H1 (cell line): ENCODE results near the gene NR2C2. TPM values are rescaled to one million over a fixed set of nuclear protein-coding genes. Genes with fewer than 3 reads are reported as not detected.
A peak's percentile ranks its signal among the peaks of the same experiment; 100 is the strongest.

Experiments used
- CTCF ChIA-PET: fragments of 300-600 bp; sonication (Branson Sonifier 250); formaldehyde crosslinking; loops from one replicate; lab custom pipeline; 2021; ENCODE audit not compliant: partially characterized antibody; lab: Charles Lee
- POLR2A ChIA-PET: fragments of 300-600 bp; sonication (Branson Sonifier 250); formaldehyde crosslinking; loops from one replicate; lab custom pipeline; 2021; ENCODE audit warnings: inconsistent platforms; ENCODE audit not compliant: partially characterized antibody; lab: Charles Lee
- DNase-seq, 2 experiments: peaks; one replicate each; pipeline versions ENCODE4 v3.0.0 to v3.0.0-alpha.2; 2010 to 2022; ENCODE audit warnings: low spot score in 2 of 2, low read depth in 1 of 2, mixed read lengths in 1 of 2
- FAIRE-seq: peaks from 2 replicates; lab custom pipeline; 2011; peaks lifted over from hg19 to GRCh38; lab: Jason Lieb, UNC
- H2AFZ ChIP-seq: 2 replicates; pipeline ENCODE4 v1.8.1; 2012; ENCODE audit warnings: low read length, inconsistent platforms
- H2AK5ac ChIP-seq: 2 replicates; pipeline ENCODE4 v1.6.1; 2013; ENCODE audit warnings: low read depth, low read length
- H2BK120ac ChIP-seq: replicated peaks from 2 replicates; pipeline ENCODE3; 2013; ENCODE audit warnings: low read depth, low read length, inconsistent platforms
- H2BK12ac ChIP-seq: 2 replicates; pipeline ENCODE4 v1.6.1; 2013; ENCODE audit warnings: low read depth, low read length
- H2BK15ac ChIP-seq: 2 replicates; pipeline ENCODE4 v1.6.1; 2013; ENCODE audit warnings: low read length
- H2BK20ac ChIP-seq: 2 replicates; pipeline ENCODE4 v1.6.1; 2013; ENCODE audit warnings: low read length
- H2BK5ac ChIP-seq: 2 replicates; pipeline ENCODE4 v1.6.1; 2013; ENCODE audit warnings: low read depth, low read length
- H3K14ac ChIP-seq: 2 replicates; pipeline ENCODE4 v1.6.1; 2013; ENCODE audit warnings: inconsistent platforms; ENCODE audit not compliant: insufficient read length
- H3K18ac ChIP-seq: 2 replicates; pipeline ENCODE4 v1.6.1; 2013; ENCODE audit warnings: low read length; ENCODE audit errors: extremely low read depth
- H3K23ac ChIP-seq: 2 replicates; pipeline ENCODE4 v1.6.1; 2013; ENCODE audit warnings: inconsistent platforms; ENCODE audit not compliant: insufficient read length
- H3K23me2 ChIP-seq: 2 replicates; pipeline ENCODE4 v1.6.1; 2013; ENCODE audit warnings: low read depth, low read length
- H3K27ac ChIP-seq: 2 replicates; pipeline ENCODE4 v1.6.1; 2011; ENCODE audit warnings: low read depth, low read length, inconsistent platforms
- H3K27me3 ChIP-seq, 4 experiments: replicated peaks in 1 of 4; 1 replicate in 1 of 4; 2 replicates in 3 of 4; pipeline versions ENCODE4 v1.6.1 to v1.8.1; 2011 to 2013; ENCODE audit warnings: low read length in 3 of 4, mild to moderate bottlenecking in 3 of 4, inconsistent platforms in 2 of 4, mixed read lengths in 2 of 4, moderate library complexity in 1 of 4; ENCODE audit not compliant: control insufficient read depth in 3 of 4, insufficient read depth in 3 of 4; ENCODE audit errors: extremely low read depth in 1 of 4
- H3K36me3 ChIP-seq, 4 experiments: 2 replicates each; pipeline versions ENCODE4 v1.6.1 to v1.8.1; 2011 to 2013; ENCODE audit warnings: mild to moderate bottlenecking in 4 of 4, low read length in 3 of 4, moderate library complexity in 2 of 4, control low read depth in 1 of 4, inconsistent platforms in 1 of 4; ENCODE audit not compliant: insufficient read depth in 4 of 4, control insufficient read depth in 2 of 4
- H3K4ac ChIP-seq: replicated peaks from 2 replicates; pipeline ENCODE3; 2013; ENCODE audit warnings: low read length, low read depth, mixed read lengths, inconsistent platforms; ENCODE audit not compliant: insufficient read length
- H3K4me1 ChIP-seq, 4 experiments: replicated peaks in 1 of 4; 1 replicate in 1 of 4; 2 replicates in 3 of 4; pipeline versions ENCODE4 v1.6.1 to v1.8.1; 2011 to 2013; ENCODE audit warnings: low read length in 3 of 4, inconsistent platforms in 2 of 4, mixed read lengths in 1 of 4; ENCODE audit not compliant: insufficient read depth in 4 of 4, control insufficient read depth in 3 of 4
- H3K4me2 ChIP-seq, 2 experiments: 2 replicates each; pipeline versions ENCODE4 v1.6.1 to v1.8.1; 2011 to 2013; ENCODE audit warnings: low read depth in 2 of 2, low read length in 2 of 2, control low read depth in 1 of 2, inconsistent platforms in 1 of 2, mild to moderate bottlenecking in 1 of 2; ENCODE audit not compliant: insufficient read depth in 1 of 2
- H3K4me3 ChIP-seq, 4 experiments: fragments of 200-600, 300-600 bp in 1 of 4; sonication (generic), shearing (Covaris generic), sonication (Bioruptor Twin) in 1 of 4; 2 replicates each; pipeline versions ENCODE4 v1.5.1 to v1.8.1; 2011 to 2016; ENCODE audit warnings: low read length in 4 of 4, low read depth in 3 of 4, control low read depth in 2 of 4, inconsistent platforms in 2 of 4, mild to moderate bottlenecking in 2 of 4, mixed read lengths in 1 of 4, moderate library complexity in 1 of 4; ENCODE audit not compliant: insufficient read depth in 2 of 4; ENCODE audit errors: extremely low read depth in 1 of 4
- H3K56ac ChIP-seq: replicated peaks from 2 replicates; pipeline ENCODE3; 2013; ENCODE audit warnings: low read depth, mild to moderate bottlenecking, mixed read lengths, low read length, inconsistent platforms; ENCODE audit not compliant: insufficient read length
- H3K79me1 ChIP-seq: 2 replicates; pipeline ENCODE4 v1.6.1; 2013; ENCODE audit warnings: low read depth, low read length, control low read depth
- H3K79me2 ChIP-seq, 2 experiments: 2 replicates each; pipeline versions ENCODE4 v1.6.1 to v1.8.1; 2012 to 2013; ENCODE audit warnings: low read length in 2 of 2, mild to moderate bottlenecking in 2 of 2, inconsistent platforms in 1 of 2; ENCODE audit not compliant: insufficient read depth in 2 of 2, control insufficient read depth in 1 of 2
- H3K9ac ChIP-seq, 4 experiments: replicated peaks in 1 of 4; 1 replicate in 1 of 4; 2 replicates in 3 of 4; pipeline versions ENCODE4 v1.6.1 to v1.8.1; 2011 to 2013; ENCODE audit warnings: low read depth in 3 of 4, low read length in 3 of 4, control low read depth in 2 of 4, mild to moderate bottlenecking in 2 of 4, moderate library complexity in 2 of 4, inconsistent platforms in 1 of 4; ENCODE audit errors: extremely low read depth in 1 of 4
- H3K9me3 ChIP-seq, 2 experiments: 2 replicates each; pipeline versions ENCODE4 v1.6.1 to v1.8.1; 2012 to 2013; ENCODE audit warnings: mild to moderate bottlenecking in 2 of 2, moderate library complexity in 2 of 2, control low read depth in 1 of 2, inconsistent platforms in 1 of 2, low read depth in 1 of 2, low read length in 1 of 2, mixed read lengths in 1 of 2; ENCODE audit not compliant: insufficient read depth in 2 of 2
- H4K20me1 ChIP-seq, 2 experiments: replicated peaks in 1 of 2; 2 replicates each; pipeline versions ENCODE3 to v1.8.1; 2011 to 2013; ENCODE audit warnings: inconsistent platforms in 2 of 2, low read length in 2 of 2, mild to moderate bottlenecking in 1 of 2; ENCODE audit not compliant: insufficient read depth in 2 of 2, control insufficient read depth in 1 of 2
- H4K5ac ChIP-seq: 2 replicates; pipeline ENCODE4 v1.6.1; 2013; ENCODE audit warnings: low read length, low read depth, mixed read lengths, inconsistent platforms; ENCODE audit not compliant: insufficient read length
- H4K8ac ChIP-seq: 2 replicates; pipeline ENCODE4 v1.8.0; 2013; ENCODE audit warnings: mild to moderate bottlenecking, moderate library complexity, low read length, inconsistent platforms; ENCODE audit not compliant: insufficient read depth; ENCODE audit errors: extremely low read depth
- H4K91ac ChIP-seq: replicated peaks from 2 replicates; pipeline ENCODE3; 2013; ENCODE audit warnings: low read length, mixed read lengths, inconsistent platforms; ENCODE audit not compliant: insufficient read length
- CTBP2 ChIP-seq: IDR thresholded peaks from 2 replicates; pipeline ENCODE4 v1.7.0; 2011; ENCODE audit warnings: borderline replicate concordance, mild to moderate bottlenecking, moderate library complexity, mixed read lengths, low read length; ENCODE audit not compliant: insufficient read depth, insufficient read length
- POLR2A ChIP-seq, 2 experiments: IDR thresholded peaks; 1 replicate in 1 of 2; 2 replicates in 1 of 2; pipeline ENCODE4 v1.6.1; 2011; ENCODE audit warnings: low read depth in 2 of 2, low read length in 2 of 2, mild to moderate bottlenecking in 2 of 2; ENCODE audit errors: control extremely low read depth in 1 of 2
- WGBS, 2 experiments: shearing (Covaris generic) in 1 of 2; methylation state at CpG; one replicate each; pipeline versions ENCODE4 v1.1.6 to v1.1.7; 2013 to 2015; ENCODE audit warnings: low lambda C conversion rate in 2 of 2, mixed read lengths in 2 of 2, inconsistent platforms in 1 of 2, low coverage in 1 of 2, missing lambda C conversion rate in 1 of 2; ENCODE audit not compliant: insufficient replicate concordance in 2 of 2, insufficient coverage in 1 of 2, insufficient read length in 1 of 2; ENCODE audit errors: extremely low coverage in 1 of 2, missing lambda C conversion rate in 1 of 2; 5-methylcytosine and 5-hydroxymethylcytosine counted together
- polyA plus RNA-seq, 7 experiments: library from polyadenylated mRNA; depleted of rRNA in 3 of 7; stranded (reverse) in 5 of 7; unstranded in 2 of 7; fragments of >200 nt in 5 of 7; fragments of 200-250 nt in 2 of 7; gene quantifications; 1 replicate in 5 of 7; 2 replicates in 1 of 7; 4 replicates in 1 of 7; pipeline versions ENCODE4 v1.2.1 to v1.2.3, GENCODE V29; 2011 to 2013; ENCODE audit warnings: missing spikeins in 2 of 7, mixed read lengths in 2 of 7
- total RNA-seq: library from RNA; stranded (reverse); fragmentation: NEBNext Ultra II Directional; extraction: Animal tissue kit (Norgen Biotek cat#: 25700); gene quantifications from 2 replicates; pipeline ENCODE4 v1.2.1, GENCODE V29; 2021

The NR2C2 gene
- total and polyA plus RNA-seq, 2 of the 8 experiments (the other 6 are each of a cell fraction or from before 2014, with no cell fraction given) = 16.6 to 44.4 TPM

GRCh38 chr3:15043408-15044171 is 96.2 kb downstream of the NR2C2 start:
- no peak for DNase-seq
- Histone ChIP-seq H3K56ac (no peak overlapping the region), H3K9me3 (no peaks in the 10 kb centered on the region), H4K8ac (no peak overlapping the region; the same call in 1 of the 2 replicates), H3K23me2 (no peaks in the 10 kb centered on the region), H3K4me1 (no peaks in the 10 kb centered on the region), H3K4ac (no peak overlapping the region), H3K4me3 (no peak overlapping the region), H4K20me1 (peaks cover 2 to 8% of the 10 kb centered on the region in 2 experiments), H3K36me3 (peaks cover 32 to 92% (median 74%) of the 10 kb centered on the region in 4 experiments; a peak in 7 of 8 replicates), H4K5ac (no peak overlapping the region), H2BK5ac (no peak overlapping the region), H2BK12ac (no peak overlapping the region), H2AK5ac (no peak overlapping the region), H3K79me1 (no peaks in the 10 kb centered on the region), H2AFZ (no peak overlapping the region), H3K79me2 (no peaks in the 10 kb centered on the region), H3K23ac (no peak overlapping the region), H2BK20ac (no peak overlapping the region), H3K27ac (no peak overlapping the region), H3K18ac (no peak overlapping the region), H4K91ac (no peak overlapping the region), H2BK120ac (no peak overlapping the region), H2BK15ac (no peak overlapping the region), H3K14ac (no peak overlapping the region), H3K9ac (no peak overlapping the region), H3K27me3 (no peaks in the 10 kb centered on the region), H3K4me2 (no peak overlapping the region)
- CTCF ChIA-PET = interaction anchor here (0.9 to 1.0 kb wide), 3 partner anchors 10 to 120 kb away, joined by 3 to 4 read pairs (median 3); no protein-coding TSS in a partner anchor
- no peak for FAIRE-seq
- POLR2A ChIA-PET = interaction anchor here (1.5 kb wide), 1 partner anchor 12 kb away, joined by 4 read pairs; no protein-coding TSS in a partner anchor
- WGBS, 2 experiments = 89% methylated on average over 11 of the region's 11 CpGs; no CpG with 5 or more reads in 1 of the 2 experiments
- TF ChIP-seq POLR2A (IDR thresholded peaks at IDR 0.05; ENCODE audit: control extremely low read depth in 1 of 2, low read depth in 2 of 2, low read length in 2 of 2) (0 out of 3 replicates have a peak, but pooled peaks of 1 of the 2 experiments have one; percentile 8), CTBP2 (no peak)
